Spleen (tissue), 7 donors: ENCODE measurements around the gene NAALADL1.

Source experiments
- POLR2A ChIP-seq, 3 donors: fragments of 450-650 bp; IDR thresholded peaks; one replicate each; pipeline ENCODE4 v1.5.1; 2017; ENCODE audit warnings: antibody characterized with exemption in 3 of 3, mild to moderate bottlenecking in 1 of 3
- TF ChIP-seq, protein P1 (sequence below), 11 experiments: fragments of 200-600 bp in 7 of 11; fragments of 450-650 bp in 4 of 11; sonication (generic) in 4 of 11; IDR thresholded peaks in 8 of 11; conservative IDR thresholded peaks in 3 of 11; 1 replicate in 7 of 11; 2 replicates in 4 of 11; pipeline versions ENCODE4 v1.4.0 to v1.8.0; 2016 to 2021; ENCODE audit warnings: antibody characterized with exemption in 11 of 11, inconsistent platforms in 4 of 11, mild to moderate bottlenecking in 1 of 11
- donor health status: DM: no; HTN: no; CAD: no; lungs with moderate emphysema.
- donor health status: DM: no; HTN: no; CAD: no.
- donor health status: DM: no; HTN: no; CAD: no.

DNA sequence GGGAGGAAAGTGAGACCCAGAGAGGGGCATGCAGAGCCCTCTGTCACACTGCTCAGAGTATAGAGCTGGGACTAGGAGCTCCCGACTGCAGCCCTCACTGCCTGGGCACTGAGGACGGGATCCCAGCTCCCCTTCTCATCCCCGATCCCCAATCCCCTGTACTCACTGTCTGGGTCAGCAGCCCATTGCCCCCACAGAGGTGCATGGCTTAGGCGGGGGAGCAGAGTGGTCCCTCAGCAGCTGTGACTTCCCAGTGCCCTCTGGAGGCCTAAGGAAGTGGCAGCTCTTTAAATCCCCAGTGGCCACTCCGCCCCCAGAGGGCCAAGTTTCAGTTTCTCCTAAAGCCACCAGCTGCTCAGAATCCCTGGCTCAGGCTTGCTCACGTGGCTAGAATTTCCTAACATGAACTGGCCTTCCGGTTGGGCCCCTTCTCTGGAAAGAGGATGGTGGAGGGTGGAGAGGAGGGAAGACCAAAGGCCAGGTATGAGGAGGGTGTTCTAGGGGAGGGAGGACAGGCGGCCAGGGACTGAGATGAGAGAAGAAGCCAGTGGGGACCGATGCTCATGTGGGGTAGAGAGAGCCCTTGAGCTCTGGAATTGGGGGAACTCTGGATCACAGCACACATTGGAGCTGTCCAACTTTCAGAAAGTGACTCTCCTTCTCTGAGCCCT lies 61.5 kb downstream of the NAALADL1 start, which contains the start of gene BATF2:
- TF ChIP-seq, protein P1, sequence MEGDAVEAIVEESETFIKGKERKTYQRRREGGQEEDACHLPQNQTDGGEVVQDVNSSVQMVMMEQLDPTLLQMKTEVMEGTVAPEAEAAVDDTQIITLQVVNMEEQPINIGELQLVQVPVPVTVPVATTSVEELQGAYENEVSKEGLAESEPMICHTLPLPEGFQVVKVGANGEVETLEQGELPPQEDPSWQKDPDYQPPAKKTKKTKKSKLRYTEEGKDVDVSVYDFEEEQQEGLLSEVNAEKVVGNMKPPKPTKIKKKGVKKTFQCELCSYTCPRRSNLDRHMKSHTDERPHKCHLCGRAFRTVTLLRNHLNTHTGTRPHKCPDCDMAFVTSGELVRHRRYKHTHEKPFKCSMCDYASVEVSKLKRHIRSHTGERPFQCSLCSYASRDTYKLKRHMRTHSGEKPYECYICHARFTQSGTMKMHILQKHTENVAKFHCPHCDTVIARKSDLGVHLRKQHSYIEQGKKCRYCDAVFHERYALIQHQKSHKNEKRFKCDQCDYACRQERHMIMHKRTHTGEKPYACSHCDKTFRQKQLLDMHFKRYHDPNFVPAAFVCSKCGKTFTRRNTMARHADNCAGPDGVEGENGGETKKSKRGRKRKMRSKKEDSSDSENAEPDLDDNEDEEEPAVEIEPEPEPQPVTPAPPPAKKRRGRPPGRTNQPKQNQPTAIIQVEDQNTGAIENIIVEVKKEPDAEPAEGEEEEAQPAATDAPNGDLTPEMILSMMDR (IDR thresholded peaks at IDR 0.05 in 8 of 11, conservative IDR thresholded peaks at IDR 0.05 in 3 of 11) = peak; percentile 9 to 77 (median 60)
- TF ChIP-seq POLR2A (IDR thresholded peaks at IDR 0.05) = peak in 1 of 3 donors; percentile 83
